Transverse colon (tissue), 4 donors: Measurements from ENCODE around the gene CCDC69.

Source experiments
- CTCF ChIP-seq, 5 experiments: fragments of 200-600 bp in 3 of 5; fragments of 450-650 bp in 2 of 5; sonication (generic) in 3 of 5; IDR thresholded peaks; 1 replicate in 2 of 5; 2 replicates in 3 of 5; pipeline ENCODE4 v1.5.1; 2016 to 2017; ENCODE audit warnings: antibody characterized with exemption in 5 of 5, inconsistent platforms in 3 of 5, mild to moderate bottlenecking in 2 of 5, moderate library complexity in 1 of 5
- EP300 ChIP-seq: sonication (generic); formaldehyde crosslinking; IDR thresholded peaks from one replicate; pipeline ENCODE4 v1.6.1; 2017; ENCODE audit warnings: antibody characterized with exemption, low read depth
- POLR2AphosphoS5 ChIP-seq, 3 donors: sonication (generic); formaldehyde crosslinking; IDR thresholded peaks; one replicate each; pipeline ENCODE4 v1.6.1; 2016; ENCODE audit warnings: antibody characterized with exemption in 3 of 3

- TF ChIP-seq EP300 (no peak), CTCF (IDR thresholded peaks at IDR 0.05) (no peak), POLR2AphosphoS5 (IDR thresholded peaks at IDR 0.05) (no peak)
These were observed 8.4 kb downstream of the CCDC69 start for GRCh38 chr5:151215546-151215880.
